IMR-90 (cell line): Measurements from ENCODE around the gene RWDD1.

Experiments used
- BHLHE40 ChIP-seq: fragments of 150-350 bp; IDR thresholded peaks from 2 replicates; pipeline ENCODE4 v1.6.1; 2016; ENCODE audit warnings: mild to moderate bottlenecking, low read depth, low read length
- CEBPB ChIP-seq: IDR thresholded peaks from 2 replicates; pipeline ENCODE4 v1.6.1; 2012; ENCODE audit warnings: low read depth, low read length, improper control_type of control experiment
- CHD1 ChIP-seq: IDR thresholded peaks from 2 replicates; pipeline ENCODE4 v1.6.1; 2012; ENCODE audit warnings: low read depth, low read length, improper control_type of control experiment
- CTCF ChIP-seq: conservative IDR thresholded peaks from 2 replicates; pipeline ENCODE4 v1.5.1; 2012; ENCODE audit warnings: mild to moderate bottlenecking, low read depth, low read length, improper control_type of control experiment
- FOS ChIP-seq: fragments of 150-350 bp; IDR thresholded peaks from 2 replicates; pipeline ENCODE4 v1.6.1; 2016; ENCODE audit warnings: low read depth, low read length
- MAFK ChIP-seq: IDR thresholded peaks from 2 replicates; pipeline ENCODE4 v1.6.1; 2012; ENCODE audit warnings: low read depth, low read length, improper control_type of control experiment
- NFE2L2 ChIP-seq: fragments of 150-350 bp; IDR thresholded peaks from 2 replicates; pipeline ENCODE4 v1.6.1; 2016; ENCODE audit warnings: low read depth, mild to moderate bottlenecking, low read length
- POLR2A ChIP-seq: IDR thresholded peaks from 2 replicates; pipeline ENCODE4 v1.6.1; 2012; ENCODE audit warnings: mild to moderate bottlenecking, low read depth, low read length
- USF2 ChIP-seq: fragments of 150-350 bp; IDR thresholded peaks from 2 replicates; pipeline ENCODE4 v1.6.1; 2017; ENCODE audit warnings: mild to moderate bottlenecking, antibody characterized with exemption, low read length, low read depth
- TF ChIP-seq, protein P1 (sequence below): fragments of 150-350 bp; IDR thresholded peaks from 2 replicates; pipeline ENCODE4 v1.6.1; 2016; ENCODE audit warnings: low read depth, mild to moderate bottlenecking, low read length, moderate library complexity, borderline replicate concordance

GRCh38 chr6:116557893-116558292, 13.4 kb upstream of the RWDD1 start:
- TF ChIP-seq USF2 (no peak), POLR2A (no peak), CHD1 (0 out of 2 replicates have a peak, but pooled peaks have one; percentile 41), CTCF (no peak), FOS (no peak), MAFK (no peak), CEBPB (peak; percentile 5; the same call in 1 of the 2 replicates), BHLHE40 (no peak), NFE2L2 (no peak; the same call in 1 of the 2 replicates)
- TF ChIP-seq, protein P1, sequence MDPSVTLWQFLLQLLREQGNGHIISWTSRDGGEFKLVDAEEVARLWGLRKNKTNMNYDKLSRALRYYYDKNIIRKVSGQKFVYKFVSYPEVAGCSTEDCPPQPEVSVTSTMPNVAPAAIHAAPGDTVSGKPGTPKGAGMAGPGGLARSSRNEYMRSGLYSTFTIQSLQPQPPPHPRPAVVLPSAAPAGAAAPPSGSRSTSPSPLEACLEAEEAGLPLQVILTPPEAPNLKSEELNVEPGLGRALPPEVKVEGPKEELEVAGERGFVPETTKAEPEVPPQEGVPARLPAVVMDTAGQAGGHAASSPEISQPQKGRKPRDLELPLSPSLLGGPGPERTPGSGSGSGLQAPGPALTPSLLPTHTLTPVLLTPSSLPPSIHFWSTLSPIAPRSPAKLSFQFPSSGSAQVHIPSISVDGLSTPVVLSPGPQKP = no peak
